Activated CD4-positive, alpha-beta T cell treated with anti-CD3 and anti-CD28 coated beads, Interleukin-2, Interleukin-4, amounts not matched to agents 100 ng/mL and 50 ng/mL, durations not matched to agents 16 hours and 8 hours (primary cell): ENCODE data around the gene TGFBI.

ENCODE experiments used
- DNase-seq: peaks from one replicate; pipeline ENCODE4 v3.0.0-alpha.2; 2020; ENCODE audit warnings: low spot score

Gene TGFBI

DNA sequence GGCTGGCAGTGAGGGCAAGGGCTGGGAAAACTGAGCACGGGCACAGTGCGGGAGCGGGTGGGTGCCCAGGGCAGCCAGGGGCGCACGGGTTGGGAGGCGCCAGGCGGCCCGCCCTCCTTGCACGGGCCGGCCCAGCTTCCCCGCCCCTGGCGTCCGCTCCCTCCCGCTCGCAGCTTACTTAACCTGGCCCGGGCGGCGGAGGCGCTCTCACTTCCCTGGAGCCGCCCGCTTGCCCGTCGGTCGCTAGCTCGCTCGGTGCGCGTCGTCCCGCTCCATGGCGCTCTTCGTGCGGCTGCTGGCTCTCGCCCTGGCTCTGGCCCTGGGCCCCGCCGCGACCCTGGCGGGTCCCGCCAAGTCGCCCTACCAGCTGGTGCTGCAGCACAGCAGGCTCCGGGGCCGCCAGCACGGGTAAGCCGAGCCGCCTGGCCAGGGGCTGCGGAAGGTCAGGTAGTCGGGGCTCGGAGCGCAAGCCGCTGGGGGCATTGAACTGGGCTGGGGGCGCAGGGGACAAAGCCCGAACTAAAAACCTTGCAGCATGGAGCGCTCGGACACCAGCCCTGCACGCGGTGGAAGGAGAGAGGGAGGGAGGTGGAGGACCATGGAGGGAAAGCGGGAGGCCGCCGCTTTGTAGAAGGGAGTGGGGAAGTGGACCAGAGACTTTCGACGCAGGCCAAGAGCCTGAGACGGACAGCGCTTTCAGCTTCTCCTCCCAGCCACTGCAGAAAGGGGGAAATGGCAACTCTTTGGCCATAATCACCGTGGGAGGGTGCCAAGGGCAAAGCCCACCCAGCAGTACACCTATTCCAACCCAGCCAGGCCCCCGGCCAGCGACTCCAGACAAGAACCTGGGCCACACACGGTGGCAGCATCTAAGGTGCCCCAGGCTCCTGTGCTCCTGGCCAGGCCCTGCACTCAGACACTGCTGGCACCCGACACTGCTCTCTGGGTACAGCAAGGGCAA, at the start of gene TGFBI:
TSS of gene TGFBI (plus strand) at position 207 of the 961 bp plus-strand sequence. CDS start at position 275, 68 bp downstream.
- peak; percentile 30 for DNase-seq

DNA sequence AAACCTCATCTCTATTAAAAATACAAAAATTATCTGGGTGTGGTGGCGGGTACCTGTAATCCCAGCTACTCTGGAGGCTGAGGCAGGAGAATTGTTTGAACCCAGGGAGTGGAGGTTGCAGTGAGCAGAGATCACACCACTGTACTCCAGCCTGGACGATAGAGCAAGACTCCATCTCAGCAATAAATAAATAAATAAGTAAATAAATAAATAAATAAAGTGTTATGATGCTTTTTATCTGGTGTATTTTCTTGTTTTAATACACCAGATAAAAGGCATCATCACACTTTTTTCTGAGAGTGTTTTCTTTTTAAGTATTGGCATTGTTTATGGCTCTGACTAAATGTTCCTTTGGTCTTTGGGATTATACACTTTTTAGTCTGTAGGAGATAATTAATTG, 49.8 kb upstream of the TGFBI start:
- no peak for DNase-seq

DNA sequence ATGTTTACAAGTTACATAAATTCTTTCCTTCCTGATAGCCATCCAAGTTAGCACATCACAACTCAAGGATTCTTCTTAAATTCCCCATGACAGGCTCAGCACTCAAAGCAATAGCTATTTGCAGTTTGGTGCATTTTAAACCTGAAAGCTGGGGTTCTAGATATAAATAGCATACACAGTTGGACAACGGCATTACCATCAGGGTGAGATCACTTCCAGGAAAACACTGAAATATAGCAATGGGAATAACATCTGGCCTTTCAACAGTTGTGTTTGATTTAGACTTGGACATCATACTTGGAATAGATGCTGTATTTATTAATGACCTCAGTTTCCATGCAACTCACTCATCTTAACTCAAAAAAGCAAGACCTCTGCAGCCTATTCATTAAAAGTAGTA, 49.3 kb upstream of the TGFBI start:
- DNase-seq = no peak

DNA sequence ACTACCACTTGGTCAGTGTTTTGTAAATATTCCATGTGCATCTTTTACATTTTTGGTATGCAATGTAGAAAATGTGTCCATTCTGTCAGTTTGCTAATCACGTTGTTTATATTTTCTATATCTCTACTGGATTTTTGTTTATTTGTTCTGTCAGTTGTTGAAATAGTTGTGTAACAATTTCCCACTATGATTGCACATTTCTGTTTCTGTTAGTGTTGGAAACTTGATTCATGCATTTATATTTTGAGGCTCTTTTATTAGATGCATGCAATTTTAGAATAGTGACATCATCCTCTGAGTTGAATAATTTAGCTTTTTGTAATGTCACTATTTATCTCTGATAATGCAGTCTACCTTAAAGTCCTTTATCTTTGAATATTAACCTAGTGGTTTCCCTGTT, 48.2 kb upstream of the TGFBI start:
- no peak for DNase-seq

DNA sequence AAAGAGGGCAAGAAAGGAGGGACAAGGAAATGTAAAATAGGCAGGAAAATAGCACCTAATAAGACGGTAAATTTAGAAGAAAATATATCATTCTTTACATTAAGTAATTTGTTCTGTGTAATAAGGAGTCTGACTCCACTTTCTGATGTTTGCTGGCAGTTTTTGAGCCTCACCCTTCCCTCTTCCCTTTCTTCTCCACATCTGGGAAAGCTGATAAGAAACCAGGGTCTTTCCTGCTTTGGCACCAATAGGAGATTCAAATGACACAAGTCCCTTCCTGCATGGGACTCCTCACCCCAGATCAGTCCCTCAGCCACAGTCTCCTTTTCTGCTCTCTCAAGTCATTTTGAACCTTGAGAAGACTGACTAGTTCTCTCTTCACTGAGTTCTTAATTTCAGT, 42.8 kb upstream of the TGFBI start:
- DNase-seq = no peak

DNA sequence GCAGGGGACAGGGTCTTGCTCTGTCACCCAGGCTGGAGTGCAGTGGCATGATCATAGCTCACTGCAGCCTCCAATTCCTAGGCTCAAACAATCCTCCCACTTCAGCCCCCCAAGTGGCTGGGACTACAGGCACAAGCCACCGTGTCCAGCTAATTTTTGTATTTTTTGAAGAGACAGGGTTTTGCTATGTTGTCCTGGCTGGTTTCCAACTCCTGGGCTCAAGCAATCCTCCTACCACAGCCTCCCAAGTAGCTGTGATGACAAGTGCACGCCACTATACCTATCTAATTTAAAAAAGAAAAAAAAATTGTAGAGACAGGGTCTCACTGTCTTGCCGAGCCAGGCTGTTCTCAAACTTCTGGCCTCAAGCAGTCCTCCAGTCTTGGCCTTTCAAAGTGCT, 42.4 kb upstream of the TGFBI start:
- no peak for DNase-seq

DNA sequence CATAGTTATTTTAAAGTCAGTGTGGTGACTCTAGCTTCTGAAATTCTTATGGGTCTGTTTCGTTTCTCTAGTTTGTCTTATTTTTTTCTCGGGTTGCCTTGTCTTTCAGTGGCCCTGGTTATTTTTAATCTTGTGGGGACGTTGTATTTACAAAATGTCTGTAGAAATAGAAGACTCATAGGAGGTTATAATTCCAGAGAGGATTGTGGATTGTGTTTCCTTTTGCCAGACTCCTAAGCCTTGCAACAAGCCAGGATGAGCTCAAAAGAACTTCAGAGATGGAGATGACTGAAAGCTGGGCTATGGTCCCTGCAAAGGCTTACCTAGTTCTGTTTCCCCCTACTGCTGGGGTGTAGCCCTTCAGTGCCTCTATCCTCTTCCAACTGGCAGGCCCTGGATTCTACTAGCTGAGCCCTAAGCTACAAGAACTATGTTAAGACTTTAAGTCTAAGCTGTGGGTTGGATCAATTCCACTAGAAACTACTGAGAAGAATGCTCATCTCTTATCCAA, 41.8 kb upstream of the TGFBI start:
- DNase-seq = no peak

DNA sequence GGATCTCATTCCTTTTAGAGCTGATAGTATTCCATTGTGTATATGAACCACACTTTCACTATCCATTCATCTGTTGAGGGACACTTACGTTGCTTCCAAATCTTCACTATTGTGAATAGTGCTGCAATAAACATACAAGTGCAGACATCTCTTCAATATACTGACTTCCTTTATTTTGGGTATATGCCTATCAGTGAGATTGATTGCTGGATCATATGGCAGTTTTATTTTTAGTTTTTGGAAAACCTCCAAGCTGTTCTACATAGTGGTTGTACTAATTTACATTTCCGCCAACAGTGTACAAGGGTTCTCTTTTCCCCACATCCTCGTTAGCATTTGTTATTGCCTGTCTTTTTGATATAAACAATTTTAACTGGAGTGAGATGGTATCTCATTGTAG, 40.2 kb upstream of the TGFBI start:
- DNase-seq = no peak

DNA sequence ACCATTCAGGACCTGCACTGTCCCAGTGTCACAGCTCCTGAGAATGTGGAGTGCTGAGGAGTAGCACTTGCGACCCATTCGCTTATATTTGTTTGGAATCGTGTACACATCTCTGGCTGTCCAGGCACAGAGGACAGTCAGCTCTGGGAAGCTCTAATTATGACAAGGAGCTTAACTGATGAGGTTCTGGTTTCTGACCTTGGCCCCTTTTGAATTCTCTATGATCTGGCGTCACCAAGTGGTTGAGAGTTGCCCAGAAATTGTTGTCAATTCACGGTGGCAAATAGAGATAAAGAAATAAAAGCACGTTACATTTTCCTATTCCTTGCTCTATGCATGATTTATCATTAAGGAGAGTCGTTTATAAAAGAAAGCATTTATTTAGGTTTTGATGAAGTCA, 39.1 kb upstream of the TGFBI start:
- DNase-seq = no peak

DNA sequence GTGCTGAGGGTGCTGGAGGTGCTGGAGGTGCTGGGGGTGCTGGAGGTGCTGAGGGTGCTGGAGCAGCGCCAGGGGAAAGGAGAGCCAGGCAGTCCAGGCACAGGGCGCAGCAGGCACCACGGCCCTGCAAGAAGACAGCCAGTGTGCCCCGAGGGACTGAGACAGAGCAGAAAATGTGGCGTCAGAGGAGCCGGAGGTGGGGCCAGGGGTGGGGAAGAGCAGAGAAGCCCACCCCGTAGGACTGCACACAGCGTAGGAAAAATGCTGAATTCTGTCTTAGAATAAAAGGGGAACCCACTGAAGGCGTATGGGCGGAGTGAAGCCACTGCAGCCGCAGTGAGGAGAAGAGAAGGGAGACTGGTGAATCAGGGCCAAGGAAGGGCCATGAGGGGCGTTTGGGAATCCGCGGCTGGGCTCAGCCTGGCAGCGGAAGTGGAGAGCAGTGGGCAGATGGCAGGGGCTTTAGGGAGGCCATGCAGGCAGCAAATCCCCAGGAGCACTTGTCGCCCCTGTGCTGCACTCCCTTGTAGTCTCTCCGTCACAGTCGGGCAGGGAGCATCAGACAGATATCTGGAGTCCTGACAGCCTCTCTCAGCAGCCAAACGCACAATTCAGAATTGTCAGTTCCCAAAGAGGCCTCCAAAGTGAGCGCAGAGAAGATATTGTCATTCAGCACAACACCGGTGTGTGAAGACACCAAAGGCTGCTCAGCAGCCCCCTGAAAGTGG, 38.1 kb upstream of the TGFBI start:
- DNase-seq = no peak

DNA sequence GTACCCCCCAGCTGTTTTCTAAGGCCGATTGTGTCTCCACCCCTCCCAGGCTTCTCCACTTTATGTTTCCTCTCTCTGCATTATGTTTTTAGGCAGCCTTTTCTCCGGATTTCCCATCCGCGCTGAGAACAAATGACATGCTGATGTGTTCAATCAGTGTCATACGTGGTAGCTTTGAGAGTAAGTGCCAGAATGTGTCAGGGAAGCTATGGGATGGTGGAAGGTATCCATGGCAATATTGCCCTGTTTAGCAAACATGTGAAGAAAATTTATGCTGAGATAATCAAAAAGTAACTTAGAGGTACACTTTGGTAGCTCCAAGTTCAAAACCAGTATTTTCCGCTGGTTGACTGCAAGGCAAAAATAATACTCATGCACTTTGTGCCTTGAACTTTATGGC, 37.4 kb upstream of the TGFBI start:
- DNase-seq = no peak

DNA sequence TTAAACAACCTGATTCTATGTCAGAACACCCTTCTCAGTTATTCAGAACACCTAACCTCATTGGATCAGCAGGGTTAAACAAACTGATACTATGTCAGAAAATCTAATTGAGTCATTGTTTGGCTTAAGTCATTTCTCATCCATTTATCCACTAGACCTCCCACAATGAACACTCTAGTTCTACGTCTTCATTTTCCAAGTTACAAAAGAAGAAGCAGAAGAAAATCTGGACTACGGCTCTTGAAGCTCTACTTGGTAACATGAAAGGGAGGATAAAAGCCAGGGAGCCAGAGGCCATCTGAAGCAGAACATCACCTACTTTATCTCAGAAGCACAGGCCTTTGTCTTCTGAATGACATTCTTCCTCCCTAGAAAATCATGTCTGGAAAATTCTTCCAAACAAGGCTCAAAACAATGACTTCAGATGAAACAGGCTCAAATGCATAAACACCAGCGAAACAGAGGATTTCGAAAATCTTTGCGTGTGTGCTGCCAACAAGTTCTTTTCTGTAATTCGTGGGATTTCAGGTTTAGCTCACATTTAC, 35.4 kb upstream of the TGFBI start:
- DNase-seq = no peak

DNA sequence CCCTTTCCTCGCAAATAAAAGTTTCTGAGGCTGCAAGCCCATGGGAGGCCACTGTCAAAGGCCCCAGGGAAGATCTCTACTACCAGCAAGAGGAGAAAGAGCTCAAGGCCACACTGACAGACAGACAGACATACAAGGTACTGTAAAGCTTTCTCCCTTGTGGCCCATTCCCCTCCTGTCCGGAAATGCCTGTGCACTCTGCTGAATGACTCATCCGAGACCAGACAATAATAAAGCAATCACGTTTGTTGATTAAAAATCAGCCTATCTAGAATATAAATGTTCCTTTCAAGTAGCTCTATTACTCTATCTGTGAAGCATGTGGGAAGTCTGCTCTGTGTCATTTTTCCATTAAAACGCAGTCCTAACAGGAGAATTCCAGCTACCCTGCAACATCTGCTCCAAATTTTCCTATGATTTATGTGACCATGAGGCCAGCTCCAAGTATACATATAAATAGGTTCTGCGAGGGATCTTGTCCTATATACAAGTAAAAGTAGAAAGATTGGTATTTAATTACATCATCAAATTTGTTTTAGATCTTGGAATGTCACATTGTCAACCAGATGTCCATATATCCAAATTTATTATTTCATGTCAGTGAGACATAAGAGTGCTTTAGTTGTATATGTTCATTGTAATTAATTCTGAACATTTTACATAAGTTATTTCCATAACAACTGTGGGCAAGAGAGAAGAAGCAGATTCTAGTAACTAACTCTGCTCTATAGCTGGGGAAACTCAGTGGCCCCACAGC, 34.7 kb upstream of the TGFBI start:
- DNase-seq = no peak

DNA sequence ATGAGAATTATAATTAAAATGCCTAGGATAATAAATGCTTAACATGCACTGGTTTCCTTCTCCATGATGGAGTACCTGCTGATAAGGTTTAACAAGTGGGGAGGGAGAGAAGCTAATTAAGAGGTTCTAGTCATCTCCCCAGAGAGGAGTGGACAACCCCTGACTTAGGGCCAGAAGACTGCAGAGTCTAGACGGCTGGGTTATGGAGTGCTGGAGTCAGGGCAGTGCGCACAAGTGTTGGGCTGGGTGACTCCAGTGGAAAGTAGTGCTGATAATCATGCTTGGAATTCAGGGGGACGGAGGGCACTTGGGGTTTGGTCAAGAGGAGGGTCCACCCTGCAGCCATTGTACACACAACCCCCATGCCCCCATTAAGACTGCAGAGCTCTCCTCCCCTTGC, 32.8 kb upstream of the TGFBI start:
- no peak for DNase-seq

DNA sequence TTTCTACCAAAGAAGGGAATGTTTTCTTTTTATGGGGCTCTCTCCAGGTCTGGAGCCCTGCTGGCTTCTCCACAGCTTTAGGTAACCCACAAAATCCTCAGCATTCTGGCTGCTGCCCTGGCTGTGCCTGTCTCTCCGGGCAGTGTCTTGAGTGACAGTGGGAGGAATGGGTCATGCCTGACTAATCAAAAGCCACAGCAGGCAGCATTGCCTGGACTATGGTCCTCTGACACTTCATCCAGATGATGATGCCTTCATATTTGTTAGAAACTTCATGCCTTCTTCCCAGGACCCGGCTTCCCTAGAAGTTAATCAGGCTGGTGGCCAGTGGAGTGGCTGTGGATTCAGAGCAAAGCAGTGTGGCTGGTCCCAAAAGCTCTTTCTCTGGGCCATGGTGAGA, 32.2 kb upstream of the TGFBI start:
- DNase-seq = no peak

DNA sequence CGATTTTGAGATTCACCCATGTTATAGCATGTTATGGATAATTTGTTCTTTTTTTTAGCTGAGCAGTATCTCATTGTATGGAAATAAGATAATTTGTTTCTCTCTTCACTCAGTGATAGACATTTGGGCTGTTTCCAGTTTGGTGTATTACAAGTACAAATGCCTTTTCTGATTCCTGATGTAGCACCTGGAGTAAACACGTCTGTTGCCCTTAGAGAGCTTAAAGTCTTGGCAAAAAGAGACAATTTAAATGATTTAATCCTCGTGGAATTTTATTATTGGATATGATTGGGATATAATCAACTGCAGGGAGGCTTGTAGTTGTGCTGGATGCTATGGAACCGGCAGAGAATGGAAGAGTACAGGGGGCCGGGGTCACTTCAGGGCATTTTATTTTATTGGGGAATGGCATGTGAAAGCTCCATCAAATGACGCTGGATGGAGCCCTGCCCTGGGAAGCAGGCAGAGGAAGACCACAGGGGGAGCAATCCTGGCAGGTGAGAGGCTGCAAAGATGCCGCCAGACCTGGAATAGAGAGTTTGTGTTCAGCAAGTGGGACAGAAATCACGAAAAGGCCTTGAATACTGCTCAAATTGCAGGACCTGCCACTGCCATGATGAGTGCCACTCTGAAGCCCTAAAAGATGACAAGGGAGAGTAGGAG, 31.0 kb upstream of the TGFBI start:
- no peak for DNase-seq

DNA sequence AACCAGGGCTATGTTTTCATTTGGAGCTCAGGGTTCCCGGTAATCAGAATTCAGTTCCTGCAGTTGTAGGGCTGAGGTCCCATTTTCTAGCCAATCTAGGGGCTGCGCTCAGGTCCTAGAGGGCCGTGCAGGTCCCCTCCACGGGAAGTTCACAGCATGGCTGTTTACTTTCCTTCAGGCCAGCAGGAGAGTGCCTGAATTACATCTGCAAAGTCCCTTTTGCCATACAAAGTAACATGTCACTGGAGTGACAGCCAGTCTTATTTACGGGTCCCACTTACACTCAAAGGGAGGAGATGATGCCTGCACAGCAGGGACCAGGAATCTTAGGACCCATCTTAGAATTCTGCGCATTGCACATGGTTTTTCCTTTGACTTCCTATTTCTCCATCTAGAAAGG, 29.9 kb upstream of the TGFBI start:
- DNase-seq = no peak

DNA sequence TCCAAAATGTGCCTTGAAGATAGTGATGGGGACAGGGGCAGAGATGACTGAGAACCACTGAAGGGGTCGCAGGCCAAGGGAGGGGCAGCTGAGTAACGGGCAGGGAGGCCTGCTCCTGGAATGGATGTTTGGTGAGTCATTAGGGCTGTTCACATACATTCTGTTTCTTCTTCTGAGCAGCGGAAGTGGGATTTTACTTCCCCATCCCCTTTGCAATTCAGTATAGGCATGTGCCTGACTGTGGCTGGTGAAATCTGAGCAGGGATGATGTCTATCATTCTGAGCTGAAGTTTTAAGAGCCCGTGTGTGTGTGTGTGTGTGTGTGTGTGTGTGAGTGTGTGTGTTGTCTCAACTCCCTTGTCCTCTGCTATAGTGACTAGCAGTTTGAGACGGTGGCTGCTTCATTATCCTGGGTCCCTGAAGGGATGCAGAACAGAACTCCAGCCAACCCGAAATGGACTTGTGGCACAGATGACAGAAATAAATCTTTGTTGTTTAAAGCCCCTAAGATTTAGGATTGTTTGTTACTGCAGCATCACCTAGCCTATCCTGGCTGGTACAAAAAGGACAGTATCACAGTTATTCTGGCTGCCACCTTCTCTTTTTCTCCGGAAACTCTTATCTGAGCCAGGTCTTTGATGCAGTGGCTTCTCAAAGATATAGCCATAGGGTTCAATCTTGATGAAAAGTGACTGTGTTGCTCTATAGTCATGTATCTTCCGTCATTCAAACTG, 29.2 kb upstream of the TGFBI start:
- no peak for DNase-seq

DNA sequence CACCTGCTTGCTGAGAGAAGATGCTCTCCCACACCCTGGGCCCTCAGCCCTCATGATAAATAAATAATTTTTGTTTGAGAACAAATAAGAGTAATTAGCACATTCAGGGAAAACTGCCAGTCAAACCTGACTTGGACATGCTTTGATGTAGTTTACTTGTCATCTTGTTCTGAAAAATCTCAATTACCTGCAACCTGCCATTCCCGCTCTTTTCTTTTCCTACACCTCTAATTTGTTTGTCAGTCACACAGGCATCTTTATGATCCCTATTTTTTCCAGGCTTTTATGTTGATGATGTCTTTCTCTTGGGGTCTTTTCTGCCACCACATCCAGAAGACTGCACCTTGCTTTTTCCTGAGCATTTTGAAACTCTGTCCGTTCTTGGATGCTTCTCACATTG, 28.6 kb upstream of the TGFBI start:
- DNase-seq = no peak

DNA sequence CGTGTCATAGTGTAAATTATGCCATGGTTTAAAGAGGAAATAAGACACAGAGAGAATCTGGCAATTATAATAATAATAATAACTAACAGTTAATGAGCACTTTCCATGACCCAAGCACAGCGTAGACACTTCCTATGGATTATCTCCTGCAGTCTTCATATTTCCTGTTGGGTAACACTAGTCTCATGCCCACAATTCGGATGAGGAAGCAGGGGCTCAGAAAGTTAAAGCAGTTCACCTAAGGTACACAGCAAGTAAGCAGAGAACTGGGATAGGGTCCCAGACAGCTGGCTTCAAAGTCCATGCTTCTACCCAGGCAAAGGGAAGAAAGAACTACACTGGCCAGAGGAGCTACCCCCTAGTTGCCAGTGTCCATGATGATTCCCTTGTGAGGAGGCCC, 27.9 kb upstream of the TGFBI start:
- DNase-seq = no peak

DNA sequence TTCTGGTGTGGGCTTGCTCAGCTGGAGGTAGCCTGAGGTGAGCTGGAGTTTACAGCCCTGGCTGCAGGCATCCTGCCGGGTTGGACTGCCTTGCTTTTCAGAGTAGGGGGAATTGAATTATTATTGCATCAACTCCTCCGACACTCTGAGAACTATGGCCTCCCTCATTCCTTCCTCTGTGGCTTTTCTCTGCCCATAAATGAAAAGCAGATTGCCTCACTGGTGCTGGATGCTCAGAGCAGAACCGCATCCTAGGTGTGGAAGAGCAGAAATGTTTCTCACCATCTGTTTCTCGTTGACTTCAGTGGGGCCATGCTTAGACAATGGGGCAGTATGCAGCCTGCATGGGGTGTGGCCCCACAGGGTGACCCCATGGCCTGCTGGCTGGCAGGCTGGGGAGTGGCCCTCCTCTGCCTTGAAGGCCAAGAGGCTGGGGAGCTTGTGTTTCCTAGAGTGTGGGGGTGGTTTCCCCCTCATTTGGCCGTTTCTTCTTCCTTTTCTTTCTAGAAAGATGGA, 27.3 kb upstream of the TGFBI start:
- DNase-seq = no peak
